Measurements from ENCODE around the gene TLX1.

Gene TLX1

DNA sequence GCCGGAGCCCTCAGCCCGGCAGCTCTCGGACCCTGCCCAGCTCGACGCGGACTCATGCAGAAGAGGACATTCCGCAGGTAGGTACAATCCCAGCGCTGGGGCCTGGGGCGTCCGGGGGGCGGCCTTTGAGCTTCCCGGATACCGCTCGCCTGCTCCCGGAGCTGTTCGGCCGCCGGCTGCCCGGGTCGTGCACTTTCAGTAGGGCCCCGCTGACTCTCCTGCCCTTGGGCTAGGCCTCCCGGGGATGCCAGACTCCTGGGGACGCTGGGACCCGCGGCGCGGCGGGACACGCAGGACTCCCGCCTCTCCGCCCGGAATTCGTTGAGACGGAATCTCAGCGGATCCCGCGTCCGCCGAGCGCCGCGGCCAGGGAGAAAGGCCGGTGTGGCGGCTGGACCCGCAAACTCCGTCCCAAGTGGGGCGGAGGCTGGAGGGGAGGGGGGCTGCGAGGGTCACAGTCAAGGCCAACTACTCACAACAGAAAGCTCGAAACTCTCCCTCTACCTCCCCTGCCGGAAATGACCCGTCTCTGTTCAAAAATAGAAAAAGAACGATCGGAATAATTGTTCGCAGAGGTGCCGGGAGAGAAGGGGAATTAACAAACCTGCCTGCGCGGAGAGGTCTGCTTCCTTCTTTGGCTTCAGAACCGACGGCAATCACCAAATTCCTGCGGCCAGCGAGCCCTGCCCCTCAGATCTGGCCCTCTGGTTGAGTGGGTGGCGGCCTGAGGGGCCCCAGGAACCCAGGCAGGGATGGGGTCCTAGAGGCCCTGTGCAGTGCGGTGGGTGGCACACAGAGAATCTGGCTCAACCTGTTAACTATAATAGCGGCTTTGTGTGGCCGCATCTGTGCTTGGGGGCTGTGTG, 9.2 kb downstream of the TLX1 start:
- TF ChIP-seq, protein P1, sequence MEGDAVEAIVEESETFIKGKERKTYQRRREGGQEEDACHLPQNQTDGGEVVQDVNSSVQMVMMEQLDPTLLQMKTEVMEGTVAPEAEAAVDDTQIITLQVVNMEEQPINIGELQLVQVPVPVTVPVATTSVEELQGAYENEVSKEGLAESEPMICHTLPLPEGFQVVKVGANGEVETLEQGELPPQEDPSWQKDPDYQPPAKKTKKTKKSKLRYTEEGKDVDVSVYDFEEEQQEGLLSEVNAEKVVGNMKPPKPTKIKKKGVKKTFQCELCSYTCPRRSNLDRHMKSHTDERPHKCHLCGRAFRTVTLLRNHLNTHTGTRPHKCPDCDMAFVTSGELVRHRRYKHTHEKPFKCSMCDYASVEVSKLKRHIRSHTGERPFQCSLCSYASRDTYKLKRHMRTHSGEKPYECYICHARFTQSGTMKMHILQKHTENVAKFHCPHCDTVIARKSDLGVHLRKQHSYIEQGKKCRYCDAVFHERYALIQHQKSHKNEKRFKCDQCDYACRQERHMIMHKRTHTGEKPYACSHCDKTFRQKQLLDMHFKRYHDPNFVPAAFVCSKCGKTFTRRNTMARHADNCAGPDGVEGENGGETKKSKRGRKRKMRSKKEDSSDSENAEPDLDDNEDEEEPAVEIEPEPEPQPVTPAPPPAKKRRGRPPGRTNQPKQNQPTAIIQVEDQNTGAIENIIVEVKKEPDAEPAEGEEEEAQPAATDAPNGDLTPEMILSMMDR (IDR thresholded peaks at IDR 0.05; ENCODE audit: low read depth, low read length) = no peak
- no peak overlapping the region for H3K4me3 ChIP-seq (ENCODE audit: low read depth, low read length)

- TF ChIP-seq, protein P1 (IDR thresholded peaks at IDR 0.05; ENCODE audit: low read depth, low read length) = no peak
- no peak overlapping the region for H3K4me3 ChIP-seq (ENCODE audit: low read depth, low read length)
Observed at GRCh38 chr10:101140950-101141615, 10.0 kb downstream of the TLX1 start.

GRCh38 chr10:101141616-101142532, 10.8 kb downstream of the TLX1 start:
- TF ChIP-seq, protein P1 (IDR thresholded peaks at IDR 0.05; ENCODE audit: low read depth, low read length) = peak; percentile 97
- H3K4me3 ChIP-seq (ENCODE audit: low read depth, low read length) = no peak overlapping the region

- TF ChIP-seq, protein P1 (IDR thresholded peaks at IDR 0.05; ENCODE audit: low read depth, low read length) = no peak
- no peak overlapping the region for H3K4me3 ChIP-seq (ENCODE audit: low read depth, low read length)
Observed at GRCh38 chr10:101142533-101143344, 11.6 kb downstream of the TLX1 start.

- TF ChIP-seq, protein P1 (IDR thresholded peaks at IDR 0.05; ENCODE audit: low read depth, low read length) = no peak
Observed at GRCh38 chr10:101143345-101143630, 12.2 kb downstream of the TLX1 start.

DNA sequence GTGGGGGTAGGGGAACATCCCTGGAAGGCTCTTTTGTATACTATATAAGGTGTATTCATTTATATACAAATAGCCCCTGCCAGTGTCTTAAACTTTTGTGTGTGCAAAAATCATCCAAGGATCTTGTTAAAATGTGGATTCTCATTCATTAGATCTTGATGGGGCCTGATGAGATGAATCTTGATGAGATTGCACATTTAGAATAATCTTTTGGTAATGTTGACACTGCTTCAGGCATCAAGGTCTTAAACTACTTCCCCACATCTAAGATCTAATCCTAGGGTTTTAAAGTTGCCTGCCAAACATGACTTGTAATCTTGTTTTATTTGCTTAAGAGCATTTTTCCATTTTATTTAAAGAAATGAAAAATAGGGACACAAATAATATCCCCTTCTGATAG, 13.0 kb downstream of the TLX1 start:
- TF ChIP-seq, protein P1 (IDR thresholded peaks at IDR 0.05; ENCODE audit: low read depth, low read length) = no peak
- no peak overlapping the region for H3K4me3 ChIP-seq (ENCODE audit: low read depth, low read length)

More at GRCh38 chr10:101143345-101143630, 12.2 kb downstream of the TLX1 start:
- no peak overlapping the region for H3K4me3 ChIP-seq (ENCODE audit: low read depth, low read length)

Measured in WI38 (cell line).